Right lobe of liver (tissue), 6 donors: ENCODE measurements around the gene KCNK13. TPM values are rescaled to one million over a fixed set of nuclear protein-coding genes. Genes with fewer than 3 reads are reported as not detected.
"Not testable (repeated sequence)": the region's sequence is repeated elsewhere in the genome, so short reads cannot be mapped to it uniquely, and the experiment has no call there.

ENCODE experiments used
- ATAC-seq, 4 donors: fragments of 200-7000 bp; cut with Tn5 transposase; one replicate each; pipeline ENCODE4 v1.9.1; 2020; ENCODE audit warnings: mild to moderate bottlenecking in 4 of 4, moderate library complexity in 4 of 4
- DNase-seq, 3 donors: peaks; one replicate each; pipeline ENCODE4 v3.0.0-alpha.2; 2020
- H3K27ac ChIP-seq, 3 donors: fragments of 200-600 bp; one replicate each; pipeline ENCODE4 v1.8.0; 2022
- H3K27me3 ChIP-seq, 2 donors: fragments of 200-600 bp; one replicate each; pipeline ENCODE4 v1.8.0; 2022
- H3K36me3 ChIP-seq, 4 donors: fragments of 200-600 bp; sonication (generic) in 1 of 4; one replicate each; pipeline versions ENCODE4 v1.5.1 to v1.8.0; 2017 to 2022; ENCODE audit warnings: control low read depth in 1 of 4
- H3K4me1 ChIP-seq, 4 donors: fragments of 200-600 bp; sonication (generic) in 1 of 4; one replicate each; pipeline versions ENCODE4 v1.5.1 to v1.8.0; 2017 to 2022; ENCODE audit warnings: control low read depth in 1 of 4
- H3K4me3 ChIP-seq, 3 donors: fragments of 200-600 bp; one replicate each; pipeline ENCODE4 v1.8.0; 2022
- H3K9me3 ChIP-seq, 4 donors: fragments of 200-600 bp; sonication (generic) in 1 of 4; one replicate each; pipeline versions ENCODE4 v1.5.1 to v1.8.0; 2017 to 2022; ENCODE audit warnings: control low read depth in 1 of 4
- POLR2A ChIP-seq: fragments of 450-650 bp; IDR thresholded peaks from one replicate; pipeline ENCODE4 v1.6.1; 2017; ENCODE audit warnings: antibody characterized with exemption, mild to moderate bottlenecking
- WGBS: methylation state at CpG from one replicate; pipeline ENCODE4 v1.1.6; 2018; ENCODE audit warnings: low coverage, low lambda C conversion rate; ENCODE audit not compliant: insufficient coverage; ENCODE audit errors: missing lambda C conversion rate; 5-methylcytosine and 5-hydroxymethylcytosine counted together
- intact Hi-C, 2 donors: fragments of 100-400 bp; cut with DNase I; formaldehyde crosslinking; loops; one replicate each; pipeline versions ENCODE4 v1.11.2 to v1.14.1; 2022
- small RNA-seq, 2 experiments: library from RNA; depleted of rRNA; stranded (forward); fragments of <200 nt; gene quantifications; one replicate each; pipeline ENCODE3, GENCODE V24; 2016
- total RNA-seq, 6 experiments: library from RNA; depleted of rRNA in 2 of 6; stranded (reverse); fragments of >200 nt in 2 of 6; fragmentation: NEBNext Ultra II Directional in 3 of 6; extraction: Animal tissue kit (Norgen Biotek cat#: 25700) in 3 of 6; gene quantifications; one replicate each; pipeline versions ENCODE4 v1.1.0 to v1.2.4, GENCODE V29; 2016 to 2023
- TF ChIP-seq, protein P1 (sequence below), 4 donors: fragments of 200-600 bp in 3 of 4; fragments of 450-650 bp in 1 of 4; IDR thresholded peaks; one replicate each; pipeline versions ENCODE4 v1.5.1 to v1.8.0; 2016 to 2022; ENCODE audit warnings: antibody characterized with exemption in 4 of 4, mild to moderate bottlenecking in 2 of 4
- donor health status: DM: no; HTN: yes; CAD: no.
- donor health status: DM: no; HTN: no; CAD: no.
- donor health status: DM: no; HTN: no; CAD: no.
- donor health status: DM: no; HTN: yes; CAD: no.
- donor health status: DM: no; HTN: yes; CAD: no.

Gene KCNK13
- total RNA-seq, 6 experiments from 2014 or later = 0.30 to 1.2 (median 0.36) TPM

DNA sequence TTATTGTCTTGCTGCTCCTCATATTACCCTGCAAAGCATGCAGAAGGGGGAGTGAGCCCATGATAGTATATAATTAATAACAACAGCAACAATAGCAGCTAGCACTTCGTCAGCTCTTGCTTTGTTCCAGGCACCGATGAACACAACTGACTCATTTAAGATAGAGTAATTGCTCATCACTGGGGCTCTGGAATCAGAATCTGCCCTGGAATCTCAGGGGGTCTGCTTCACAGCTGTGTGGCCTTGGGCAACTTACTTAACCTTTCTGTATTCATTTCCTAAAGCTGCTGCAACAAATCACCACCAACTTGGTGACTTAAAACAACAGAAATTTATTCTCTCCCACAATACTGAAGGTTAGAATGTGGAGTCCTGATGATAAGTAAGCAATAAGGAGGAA is 139.6 kb downstream of the KCNK13 start:
- no peaks in the 10 kb centered on the region for H3K27me3 ChIP-seq
- no peak for TF ChIP-seq POLR2A
- TF ChIP-seq, protein P1, sequence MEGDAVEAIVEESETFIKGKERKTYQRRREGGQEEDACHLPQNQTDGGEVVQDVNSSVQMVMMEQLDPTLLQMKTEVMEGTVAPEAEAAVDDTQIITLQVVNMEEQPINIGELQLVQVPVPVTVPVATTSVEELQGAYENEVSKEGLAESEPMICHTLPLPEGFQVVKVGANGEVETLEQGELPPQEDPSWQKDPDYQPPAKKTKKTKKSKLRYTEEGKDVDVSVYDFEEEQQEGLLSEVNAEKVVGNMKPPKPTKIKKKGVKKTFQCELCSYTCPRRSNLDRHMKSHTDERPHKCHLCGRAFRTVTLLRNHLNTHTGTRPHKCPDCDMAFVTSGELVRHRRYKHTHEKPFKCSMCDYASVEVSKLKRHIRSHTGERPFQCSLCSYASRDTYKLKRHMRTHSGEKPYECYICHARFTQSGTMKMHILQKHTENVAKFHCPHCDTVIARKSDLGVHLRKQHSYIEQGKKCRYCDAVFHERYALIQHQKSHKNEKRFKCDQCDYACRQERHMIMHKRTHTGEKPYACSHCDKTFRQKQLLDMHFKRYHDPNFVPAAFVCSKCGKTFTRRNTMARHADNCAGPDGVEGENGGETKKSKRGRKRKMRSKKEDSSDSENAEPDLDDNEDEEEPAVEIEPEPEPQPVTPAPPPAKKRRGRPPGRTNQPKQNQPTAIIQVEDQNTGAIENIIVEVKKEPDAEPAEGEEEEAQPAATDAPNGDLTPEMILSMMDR (IDR thresholded peaks at IDR 0.05) = no peak

DNA sequence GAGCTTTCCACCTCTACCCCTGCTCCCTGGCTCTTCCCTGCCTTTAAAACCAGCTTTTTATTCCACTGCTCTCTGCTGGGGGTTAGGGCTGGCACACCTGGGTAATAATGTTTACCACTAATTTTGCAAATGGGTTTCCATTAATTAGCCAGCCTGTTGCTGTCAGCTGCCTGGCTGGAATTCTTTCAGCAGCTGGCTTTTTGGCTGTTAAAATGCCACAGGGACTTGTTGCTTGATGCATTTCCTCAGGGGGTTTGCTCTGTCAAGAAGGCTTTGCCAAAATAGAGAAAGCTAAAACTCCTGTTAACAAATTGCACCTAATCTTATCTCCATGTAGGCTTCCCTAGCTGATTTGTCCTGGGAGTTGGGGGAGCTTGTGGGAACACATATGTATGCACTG is 142.7 kb downstream of the KCNK13 start:
- DNase-seq (no peak), ATAC-seq (no peak)
- H3K9me3 ChIP-seq = no peaks in the 10 kb centered on the region
- H3K27me3 ChIP-seq = no peaks in the 10 kb centered on the region
- TF ChIP-seq POLR2A = no peak
- TF ChIP-seq, protein P1 (IDR thresholded peaks at IDR 0.05) = no peak
- no peak overlapping the region for H3K4me3 ChIP-seq
- no peaks in the 10 kb centered on the region for H3K36me3 ChIP-seq
- H3K27ac ChIP-seq = no peak overlapping the region
- no peaks in the 10 kb centered on the region for H3K4me1 ChIP-seq
- intact Hi-C loops = no loop called here

More for the DNA sequence above, 139.6 kb downstream of the KCNK13 start:
- DNase-seq (no peak), ATAC-seq (no peak)
- H3K4me1 ChIP-seq = no peaks in the 10 kb centered on the region
- no peak overlapping the region for H3K4me3 ChIP-seq
- no peaks in the 10 kb centered on the region for H3K36me3 ChIP-seq
- WGBS = 79% methylated on average over 2 of the region's 2 CpGs
- H3K27ac ChIP-seq = no peak overlapping the region
- intact Hi-C loops = no loop called here
- H3K9me3 ChIP-seq = no peaks in the 10 kb centered on the region

DNA sequence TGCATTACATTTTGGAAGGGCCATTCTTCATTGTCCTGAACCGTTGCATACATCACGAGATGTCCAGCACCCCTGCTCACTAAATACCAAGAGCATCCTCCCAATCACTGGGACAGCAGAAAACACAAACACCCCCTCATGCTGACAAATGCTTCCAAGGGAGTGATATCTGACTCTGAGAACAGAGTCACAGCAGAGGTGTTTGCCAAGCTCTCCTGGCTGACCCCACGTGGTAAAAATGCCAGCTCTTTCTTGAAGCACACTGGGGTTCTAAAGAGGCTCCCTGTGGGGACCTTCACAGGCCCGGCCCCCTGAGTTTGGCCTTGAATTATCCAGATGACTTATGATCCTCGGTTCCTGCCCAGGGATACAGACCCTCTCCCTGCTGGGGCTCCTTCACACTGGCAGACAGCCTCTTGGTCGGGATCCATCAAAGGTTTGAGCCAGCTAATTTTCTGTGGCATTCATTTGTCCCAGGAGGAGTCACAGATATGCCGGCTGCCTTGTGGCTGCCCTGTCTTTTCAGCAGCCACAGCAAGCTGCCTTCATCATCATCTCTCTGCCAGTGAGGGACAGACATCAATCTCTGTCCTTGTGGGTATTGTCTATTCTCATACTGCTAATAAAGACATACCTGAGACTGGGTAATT is 151.4 kb downstream of the KCNK13 start:
- Histone ChIP-seq H3K36me3 (no peaks in the 10 kb centered on the region), H3K4me3 (no peak overlapping the region), H3K9me3 (no peaks in the 10 kb centered on the region), H3K4me1 (no peaks in the 10 kb centered on the region), H3K27ac (no peak overlapping the region), H3K27me3 (no peaks in the 10 kb centered on the region)
- 65% methylated on average over 2 of the region's 7 CpGs for WGBS
- ATAC-seq (no peak), DNase-seq (no peak)
- intact Hi-C loops = no loop called here
- TF ChIP-seq POLR2A = no peak
- TF ChIP-seq, protein P1 (IDR thresholded peaks at IDR 0.05) = no peak

DNA sequence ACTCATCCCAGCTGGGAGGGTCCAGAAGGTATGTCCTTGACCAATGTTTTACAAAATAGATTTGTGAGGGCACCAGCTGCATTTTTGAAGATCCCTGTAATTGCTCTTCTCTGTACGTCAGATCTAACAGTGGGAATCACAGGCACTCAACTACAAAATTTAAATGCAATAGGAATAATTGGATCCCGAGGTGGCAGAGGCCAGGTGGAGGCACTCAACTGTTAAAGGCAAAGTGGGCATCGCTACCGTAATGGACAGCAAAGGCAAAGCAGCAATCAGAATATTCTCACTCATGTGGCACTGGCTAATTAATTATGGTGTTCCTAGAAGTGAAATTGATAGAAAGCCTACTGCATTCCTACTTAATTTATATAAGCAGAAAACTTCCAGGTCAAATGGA is 166.7 kb downstream of the KCNK13 start:
- 80% methylated on average over 1 of the region's 4 CpGs for WGBS
- Histone ChIP-seq H3K4me3 (no peak overlapping the region), H3K36me3 (no peaks in the 10 kb centered on the region), H3K27me3 (no peaks in the 10 kb centered on the region), H3K27ac (no peak overlapping the region), H3K4me1 (no peaks in the 10 kb centered on the region), H3K9me3 (no peaks in the 10 kb centered on the region)
- ATAC-seq (no peak), DNase-seq (no peak)
- intact Hi-C loops = no loop called here
- TF ChIP-seq, protein P1 (IDR thresholded peaks at IDR 0.05) = no peak
- no peak for TF ChIP-seq POLR2A

DNA sequence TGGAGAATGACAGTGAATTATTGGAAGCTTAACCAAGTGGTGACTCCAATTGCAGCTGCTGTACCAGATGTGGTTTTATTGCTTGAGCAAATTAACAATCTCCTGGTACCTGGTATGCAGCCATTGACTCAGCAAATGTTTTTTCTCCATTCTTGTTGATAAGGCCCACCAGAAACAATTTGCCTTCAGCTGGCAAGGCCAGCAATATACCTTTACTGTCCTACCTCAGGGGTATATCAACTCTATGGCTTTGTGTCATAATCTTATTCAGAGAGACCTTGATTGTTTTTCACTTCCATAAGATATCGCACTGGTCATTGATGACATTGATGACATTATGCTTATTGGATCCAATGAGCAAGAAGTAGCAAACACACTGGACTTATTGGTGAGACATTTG is 168.1 kb downstream of the KCNK13 start:
- not testable (repeated sequence) for H3K27me3 ChIP-seq, H3K36me3 ChIP-seq, H3K4me3 ChIP-seq, H3K27ac ChIP-seq, DNase-seq, ATAC-seq, H3K4me1 ChIP-seq, H3K9me3 ChIP-seq
- 100% methylated on average over 1 of the region's 1 CpG for WGBS
- intact Hi-C loops = loop anchor here (5.0 to 10.0 kb wide), 2 partner anchors 255 to 258 kb away; no protein-coding TSS in a partner anchor

Small RNAs within 50 kb of the gene (small RNA-seq; reads per million reads assigned to genes)
- 0 reads per million in 2 experiments for gene RF00019

Other genes starting within 250 kb of the KCNK13 start
- 1 to 10 TPM; 1.7 to 4.7 (median 3.2) TPM for gene EFCAB11, start 107.3 kb upstream of the KCNK13 start, total RNA-seq
- 1 to 10 TPM; 4.9 to 7.1 (median 6.6) TPM for gene TDP1, start 106.1 kb upstream of the KCNK13 start, total RNA-seq
- gene PSMC1, start 194.6 kb downstream of the KCNK13 start, total RNA-seq = 10 to 100 TPM; 40.1 to 79.0 (median 54.4) TPM